Prostate gland (tissue), 2 donors: Measurements from ENCODE around the gene SAMD10.

Experiments
- CTCF ChIP-seq, 4 experiments: fragments of 200-600 bp in 2 of 4; fragments of 450-650 bp in 2 of 4; sonication (generic) in 2 of 4; IDR thresholded peaks; 1 replicate in 3 of 4; 2 replicates in 1 of 4; pipeline ENCODE4 v1.5.1; 2016 to 2019; ENCODE audit warnings: antibody characterized with exemption in 4 of 4, mild to moderate bottlenecking in 2 of 4, moderate library complexity in 2 of 4
- POLR2A ChIP-seq: fragments of 450-650 bp; IDR thresholded peaks from one replicate; pipeline ENCODE4 v1.6.1; 2016; ENCODE audit warnings: antibody characterized with exemption, mild to moderate bottlenecking
- POLR2AphosphoS5 ChIP-seq: sonication (generic); formaldehyde crosslinking; IDR thresholded peaks from one replicate; pipeline ENCODE4 v1.6.1; 2017; ENCODE audit warnings: antibody characterized with exemption

DNA sequence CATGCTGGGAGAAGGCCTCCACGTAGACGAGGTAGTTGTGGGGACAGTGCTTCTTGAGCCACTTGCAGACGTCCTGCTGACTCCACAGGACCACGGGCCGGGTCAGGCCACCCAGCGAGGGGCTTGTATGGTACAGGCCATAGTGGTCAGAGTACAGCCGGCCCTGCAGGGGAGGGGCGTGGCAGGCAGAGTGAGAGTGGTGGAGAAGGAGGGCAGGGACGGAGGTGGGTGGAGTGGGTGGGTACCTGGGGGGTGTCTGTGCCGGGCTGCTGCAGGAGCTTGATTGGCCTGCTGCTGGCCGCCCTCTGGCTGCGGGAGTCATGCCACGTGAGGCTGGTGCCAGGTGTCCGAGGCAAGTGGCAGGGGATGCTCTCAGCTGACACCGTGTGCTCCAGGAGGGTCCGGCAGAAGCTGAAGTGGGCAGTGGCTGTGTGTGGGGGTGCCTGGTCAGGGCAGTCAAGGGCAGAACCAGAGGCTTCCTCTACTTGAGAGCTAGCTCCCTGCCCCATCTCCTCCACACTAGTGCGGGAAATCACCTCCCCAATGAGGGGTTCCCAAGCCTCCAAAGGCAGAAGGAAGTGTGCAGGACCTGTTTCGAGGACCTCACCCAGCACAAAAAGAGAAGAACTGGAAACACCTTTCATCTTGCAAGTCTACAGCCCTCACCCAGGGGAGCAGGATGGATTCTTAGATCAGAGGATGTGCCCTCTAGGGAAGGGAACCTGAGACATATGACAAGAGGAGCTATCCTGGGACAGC, 2.3 kb downstream of the SAMD10 start:
- TF ChIP-seq POLR2A (no peak), CTCF (IDR thresholded peaks at IDR 0.05) (no peak), POLR2AphosphoS5 (no peak)
